Upper lobe of left lung (tissue), 4 donors: Measurements from ENCODE around the gene SLC9C1.

Source experiments
- CTCF ChIP-seq, 6 experiments: fragments of 450-650 bp in 4 of 6; fragments of 200-600 bp in 2 of 6; sonication (generic) in 2 of 6; IDR thresholded peaks; one replicate each; pipeline ENCODE4 v1.5.1; 2016 to 2019; ENCODE audit warnings: antibody characterized with exemption in 6 of 6
- POLR2A ChIP-seq, 4 donors: fragments of 450-650 bp; IDR thresholded peaks; one replicate each; pipeline ENCODE4 v1.5.1; 2016 to 2017; ENCODE audit warnings: antibody characterized with exemption in 4 of 4, mild to moderate bottlenecking in 2 of 4
- POLR2AphosphoS5 ChIP-seq, 2 donors: sonication (generic); formaldehyde crosslinking; IDR thresholded peaks; one replicate each; pipeline ENCODE4 v1.5.1; 2017; ENCODE audit warnings: antibody characterized with exemption in 2 of 2

DNA sequence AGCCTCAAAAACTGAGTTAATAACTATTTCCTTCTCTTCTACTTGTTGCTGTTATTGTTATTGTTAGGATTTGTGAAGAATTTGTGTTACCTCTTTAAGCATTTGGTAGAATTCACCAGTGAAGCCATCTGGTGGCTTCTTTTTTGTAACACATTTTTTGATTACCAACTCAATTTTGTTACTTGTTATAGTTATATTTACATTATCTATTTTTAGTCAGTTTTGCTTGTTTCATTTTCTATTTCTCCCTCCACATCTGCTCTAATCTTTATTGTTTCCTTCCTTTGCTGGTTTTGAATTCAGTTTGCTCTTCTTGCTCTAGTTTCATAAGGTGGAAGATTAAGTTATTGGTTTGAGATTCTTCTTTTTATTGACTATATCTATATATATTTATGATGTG is 3.7 kb upstream of the SLC9C1 start:
- TF ChIP-seq CTCF (IDR thresholded peaks at IDR 0.05) (no peak), POLR2A (IDR thresholded peaks at IDR 0.05) (no peak), POLR2AphosphoS5 (IDR thresholded peaks at IDR 0.05) (no peak)
